ENCODE results near the gene RNF220. TPM values are rescaled to one million over a fixed set of nuclear protein-coding genes. Genes with fewer than 3 reads are reported as not detected.
A peak's percentile ranks its signal among the peaks of the same experiment; 100 is the strongest.
"Not testable (repeated sequence)": the region's sequence is repeated elsewhere in the genome, so short reads cannot be mapped to it uniquely, and the experiment has no call there.

RNF220 gene
- total and polyA plus RNA-seq, 9 of the 15 experiments (the other 6 are each of a cell fraction or from before 2014, with no cell fraction given) = 5.1 to 117 (median 66.9) TPM

GRCh38 chr1:44699375-44699774 is 294.3 kb downstream of the RNF220 start:
- H3K36me3 ChIP-seq (ENCODE audit: control insufficient read depth, insufficient read depth, low read length); H3K27ac ChIP-seq (ENCODE audit: extremely low read depth, low read depth, low read length); H3K9ac ChIP-seq (ENCODE audit: insufficient read depth in 1 of 2, low read depth in 2 of 2, low read length in 2 of 2); intact Hi-C loops (cut with micrococcal nuclease); H3K79me2 ChIP-seq (ENCODE audit: control insufficient read depth, insufficient read depth, low read length); H3K4me3 ChIP-seq; FAIRE-seq; in situ Hi-C loops (cut with MboI); H4K20me1 ChIP-seq (replicated peaks; ENCODE audit: control insufficient read depth, insufficient read depth, low read length); ATAC-seq; DNase-seq (ENCODE audit: extremely low read depth in 1 of 4, low spot score in 3 of 4); H3K9me1 ChIP-seq (ENCODE audit: control insufficient read depth, insufficient read depth, low read length); CTCF ChIA-PET (ENCODE audit: low intra/inter-chr PET ratio); H2AFZ ChIP-seq (ENCODE audit: low read depth, low read length); H3K4me1 ChIP-seq (replicated peaks in 1 of 2; ENCODE audit: control insufficient read depth in 2 of 2, insufficient read depth in 2 of 2, low read length in 2 of 2); H3K4me2 ChIP-seq (ENCODE audit: insufficient read depth, low read length); H3K9me3 ChIP-seq (replicated peaks; ENCODE audit: control insufficient read depth, insufficient read depth, low read depth, low read length); BruUV-seq (replicated peaks): not testable (repeated sequence)
- H3K27me3 ChIP-seq (ENCODE audit: control insufficient read depth in 2 of 2, insufficient read depth in 2 of 2, low read length in 2 of 2) = peaks cover 22 to 30% of the 10 kb centered on the region in 2 experiments
- 58% methylated on average over 9 of the region's 9 CpGs for WGBS (ENCODE audit: insufficient coverage, low coverage, missing lambda C conversion rate)
- POLR2A ChIA-PET = interaction anchor here (0.6 to 1.4 kb wide), 4 partner anchors 19 to 52 kb away, joined by 3 to 5 read pairs (median 3); no protein-coding TSS in a partner anchor
- TF ChIP-seq ZKSCAN1 (IDR thresholded peaks at IDR 0.05; ENCODE audit: low read depth, low read length) = 0 out of 2 replicates have a peak, but pooled peaks have one; percentile 42
- TF ChIP-seq CEBPB (tag; IDR thresholded peaks at IDR 0.05) = peak; percentile 33; the same call in 1 of the 2 replicates

- POLR2A ChIA-PET = interaction anchor here (0.7 to 1.4 kb wide), 2 partner anchors 21 to 119 kb away, joined by 3 to 5 read pairs; no protein-coding TSS in a partner anchor
- H3K4me2 ChIP-seq (ENCODE audit: insufficient read depth, low read length) = no peak overlapping the region
Observed at GRCh38 chr1:44700573-44700972, 295.5 kb downstream of the RNF220 start.

More at GRCh38 chr1:44700573-44700972, 295.5 kb downstream of the RNF220 start:
- Histone ChIP-seq H3K27me3 (ENCODE audit: control insufficient read depth in 2 of 2, insufficient read depth in 2 of 2, low read length in 2 of 2) (peaks cover 25 to 36% of the 10 kb centered on the region in 2 experiments), H3K79me2 (ENCODE audit: control insufficient read depth, insufficient read depth, low read length) (no peaks in the 10 kb centered on the region), H3K36me3 (ENCODE audit: control insufficient read depth, insufficient read depth, low read length) (no peaks in the 10 kb centered on the region), H3K27ac (ENCODE audit: extremely low read depth, low read depth, low read length) (no peak overlapping the region), H3K9me1 (ENCODE audit: control insufficient read depth, insufficient read depth, low read length) (no peaks in the 10 kb centered on the region), H2AFZ (ENCODE audit: low read depth, low read length) (no peak overlapping the region), H3K4me3 (no peak overlapping the region), H3K4me1 (replicated peaks in 1 of 2; ENCODE audit: control insufficient read depth in 2 of 2, insufficient read depth in 2 of 2, low read length in 2 of 2) (no peaks in the 10 kb centered on the region), H3K9ac (ENCODE audit: insufficient read depth in 1 of 2, low read depth in 2 of 2, low read length in 2 of 2) (no peak overlapping the region), H3K9me3 (replicated peaks; ENCODE audit: control insufficient read depth, insufficient read depth, low read depth, low read length) (no peaks in the 10 kb centered on the region), H4K20me1 (replicated peaks; ENCODE audit: control insufficient read depth, insufficient read depth, low read length) (no peaks in the 10 kb centered on the region)
- CTCF ChIA-PET (ENCODE audit: low intra/inter-chr PET ratio) = interaction anchor here (0.8 kb wide), 1 partner anchor 131 kb away, joined by 6 read pairs; no protein-coding TSS in a partner anchor
- no TSS peak for BruUV-seq (replicated peaks)
- WGBS (ENCODE audit: insufficient coverage, low coverage, missing lambda C conversion rate) = 21% methylated on average over 1 of the region's 1 CpG
- in situ Hi-C loops (cut with MboI) (no loop called here), intact Hi-C loops (cut with micrococcal nuclease) (no loop called here)
- ATAC-seq = no peak
- 0 out of 2 replicates have a peak, but pooled peaks have one; percentile 32 for TF ChIP-seq ATF3 (IDR thresholded peaks at IDR 0.05)
- no peak for TF ChIP-seq ATF3 (CRISPR knock-in tag; conservative IDR thresholded peaks at IDR 0.05)
- no peak for TF ChIP-seq NFE2 (IDR thresholded peaks at IDR 0.05; ENCODE audit: low read depth)
- TF ChIP-seq ZSCAN32 (CRISPR knock-in tag; IDR thresholded peaks at IDR 0.05) = no peak
- no peak for DNase-seq (ENCODE audit: extremely low read depth in 1 of 4, low spot score in 3 of 4)
- FAIRE-seq = no peak

Measured in K562 (cell line).